Measurements from ENCODE around the gene PHKA1. TPM values are rescaled to one million over a fixed set of nuclear protein-coding genes. Genes with fewer than 3 reads are reported as not detected.

The PHKA1 gene
- total RNA-seq, 4 donors from 2014 or later: 1.8 to 4.6 (median 2.4) TPM

- intact Hi-C loops (cut with DNase I; ENCODE audit: low total_unique reads): no loop called here
- no peak overlapping the region for H3K27ac ChIP-seq
Measured at GRCh38 chrX:72630185-72630584, 83.9 kb downstream of the PHKA1 start.

GRCh38 chrX:72624194-72624593, 89.9 kb downstream of the PHKA1 start:
- Histone ChIP-seq H3K4me1 (no peaks in the 10 kb centered on the region), H3K27me3 (no peaks in the 10 kb centered on the region), H3K4me3 (no peak overlapping the region), H3K27ac (no peak overlapping the region), H3K36me3 (no peaks in the 10 kb centered on the region), H3K9me3 (no peaks in the 10 kb centered on the region)
- no peak for TF ChIP-seq POLR2A (IDR thresholded peaks at IDR 0.05)
- no peak for TF ChIP-seq EP300 (IDR thresholded peaks at IDR 0.05; ENCODE audit: low read depth)
- TF ChIP-seq CTCF (IDR thresholded peaks at IDR 0.05): no peak
- TF ChIP-seq POLR2AphosphoS5 (IDR thresholded peaks at IDR 0.05): no peak
- DNase-seq: no peak
- in situ Hi-C loops (cut with MboI; ENCODE audit: low pct_ligation_motif_present in 1 of 4, low pct_unique_long_range_greater_than_20kb in 1 of 4, low sequenced_read_pairs in 3 of 4): no loop called here
- intact Hi-C loops (cut with DNase I; ENCODE audit: low total_unique reads): no loop called here

More at GRCh38 chrX:72630185-72630584, 83.9 kb downstream of the PHKA1 start:
- 80 to 86% methylated on average over 1 of the region's 1 CpG for WGBS, 2 donors (ENCODE audit: low coverage in 1 of 2)
- Histone ChIP-seq H3K4me3 (no peak overlapping the region), H3K27me3 (no peaks in the 10 kb centered on the region), H3K9me3 (no peaks in the 10 kb centered on the region), H3K4me1 (no peaks in the 10 kb centered on the region), H3K36me3 (no peaks in the 10 kb centered on the region)
- no peak for DNase-seq
- in situ Hi-C loops (cut with MboI; ENCODE audit: low pct_ligation_motif_present in 1 of 4, low pct_unique_long_range_greater_than_20kb in 1 of 4, low sequenced_read_pairs in 3 of 4): no loop called here
- TF ChIP-seq EP300 (IDR thresholded peaks at IDR 0.05; ENCODE audit: low read depth): no peak
- TF ChIP-seq CTCF (IDR thresholded peaks at IDR 0.05): no peak
- no peak for TF ChIP-seq POLR2A (IDR thresholded peaks at IDR 0.05)
- no peak for TF ChIP-seq POLR2AphosphoS5 (IDR thresholded peaks at IDR 0.05)

GRCh38 chrX:72621625-72622485, 92.3 kb downstream of the PHKA1 start:
- H3K36me3 ChIP-seq: no peaks in the 10 kb centered on the region
- no peaks in the 10 kb centered on the region for H3K9me3 ChIP-seq
- H3K27ac ChIP-seq: no peak overlapping the region
- intact Hi-C loops (cut with DNase I; ENCODE audit: low total_unique reads) (no loop called here), in situ Hi-C loops (cut with MboI; ENCODE audit: low pct_ligation_motif_present in 1 of 4, low pct_unique_long_range_greater_than_20kb in 1 of 4, low sequenced_read_pairs in 3 of 4) (no loop called here)
- no peak overlapping the region for H3K4me3 ChIP-seq
- no peaks in the 10 kb centered on the region for H3K27me3 ChIP-seq
- no peaks in the 10 kb centered on the region for H3K4me1 ChIP-seq
- 61 to 70% methylated on average over 4 of the region's 4 CpGs for WGBS, 2 donors (ENCODE audit: low coverage in 1 of 2)
- TF ChIP-seq EP300 (IDR thresholded peaks at IDR 0.05; ENCODE audit: low read depth): no peak
- TF ChIP-seq CTCF (IDR thresholded peaks at IDR 0.05): no peak
- no peak for TF ChIP-seq POLR2AphosphoS5 (IDR thresholded peaks at IDR 0.05)
- TF ChIP-seq POLR2A (IDR thresholded peaks at IDR 0.05): no peak
- no peak for DNase-seq

- intact Hi-C loops (cut with DNase I; ENCODE audit: low total_unique reads): no loop called here
- Histone ChIP-seq H3K9me3 (no peaks in the 10 kb centered on the region), H3K36me3 (no peaks in the 10 kb centered on the region), H3K27me3 (no peaks in the 10 kb centered on the region), H3K4me1 (no peaks in the 10 kb centered on the region), H3K27ac (no peak overlapping the region), H3K4me3 (no peak overlapping the region)
- in situ Hi-C loops (cut with MboI; ENCODE audit: low pct_ligation_motif_present in 1 of 4, low pct_unique_long_range_greater_than_20kb in 1 of 4, low sequenced_read_pairs in 3 of 4): no loop called here
- TF ChIP-seq CTCF (IDR thresholded peaks at IDR 0.05) (no peak), POLR2AphosphoS5 (IDR thresholded peaks at IDR 0.05) (no peak), POLR2A (IDR thresholded peaks at IDR 0.05) (no peak), EP300 (IDR thresholded peaks at IDR 0.05; ENCODE audit: low read depth) (no peak)
- DNase-seq: no peak
- 17 to 33% methylated on average over 1 of the region's 1 CpG for WGBS, 2 donors (ENCODE audit: low coverage in 1 of 2)
Measured at GRCh38 chrX:72621163-72621562, 92.9 kb downstream of the PHKA1 start.
